Measurements from ENCODE around the gene TSSK6.
"Not testable (repeated sequence)": the region's sequence is repeated elsewhere in the genome, so short reads cannot be mapped to it uniquely, and the experiment has no call there.

The TSSK6 gene

DNA sequence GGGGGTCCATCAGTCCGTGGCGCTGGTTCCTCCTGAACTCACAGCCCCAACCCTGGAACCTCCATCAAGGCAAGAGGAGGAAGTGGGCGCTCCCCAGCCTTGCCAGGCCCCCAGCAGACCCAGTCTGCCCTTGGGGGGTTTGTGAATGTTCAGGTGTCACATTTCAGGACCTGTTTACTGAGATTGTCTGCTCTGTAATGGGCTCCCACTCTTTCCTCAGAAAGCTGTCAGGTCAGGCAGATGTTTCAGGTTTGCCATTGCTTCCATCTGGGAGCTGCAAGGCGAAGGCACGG, 29.4 kb downstream of the TSSK6 start:
- no peak for DNase-seq

DNA sequence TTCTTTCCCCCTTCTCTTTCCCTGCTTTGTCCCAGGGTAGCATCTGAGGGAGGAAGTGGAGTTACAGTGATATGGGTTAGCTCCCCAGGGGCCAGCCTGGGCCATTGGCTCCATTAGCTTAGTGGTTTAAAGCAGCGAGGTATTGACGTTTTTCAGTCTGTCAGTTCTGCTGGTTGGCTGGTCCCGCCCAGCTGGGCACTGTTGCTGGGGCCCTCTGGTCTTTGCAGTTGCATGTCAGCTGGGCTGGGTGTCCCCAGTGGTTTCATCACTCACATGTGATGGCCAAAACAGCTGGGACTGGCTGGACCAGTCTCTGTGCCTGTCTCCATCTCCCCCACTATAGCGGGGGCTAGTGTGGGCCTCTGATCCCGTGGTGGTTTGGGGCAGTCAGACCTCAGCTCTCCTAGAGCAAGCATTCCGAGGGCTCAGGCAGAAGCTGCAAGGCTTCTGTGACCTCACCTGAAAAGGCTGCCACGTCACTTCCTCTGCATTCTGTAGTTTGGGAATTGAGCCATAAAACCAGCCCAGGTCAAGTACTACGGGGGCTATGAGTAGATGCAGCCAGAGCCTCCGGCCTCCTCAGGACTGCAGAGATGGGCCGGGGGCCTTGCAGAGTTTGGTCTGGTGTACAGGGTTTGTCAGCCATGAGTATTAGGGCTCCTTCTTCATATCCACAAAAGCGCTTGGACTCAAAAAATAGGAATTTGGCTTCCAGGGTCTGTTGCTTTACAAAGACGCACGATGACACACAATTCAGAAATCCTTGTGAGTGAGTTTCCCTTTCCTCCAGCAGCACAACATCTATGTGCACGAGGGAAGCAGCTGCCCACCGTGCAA, 30.0 kb downstream of the TSSK6 start:
- DNase-seq: no peak

DNA sequence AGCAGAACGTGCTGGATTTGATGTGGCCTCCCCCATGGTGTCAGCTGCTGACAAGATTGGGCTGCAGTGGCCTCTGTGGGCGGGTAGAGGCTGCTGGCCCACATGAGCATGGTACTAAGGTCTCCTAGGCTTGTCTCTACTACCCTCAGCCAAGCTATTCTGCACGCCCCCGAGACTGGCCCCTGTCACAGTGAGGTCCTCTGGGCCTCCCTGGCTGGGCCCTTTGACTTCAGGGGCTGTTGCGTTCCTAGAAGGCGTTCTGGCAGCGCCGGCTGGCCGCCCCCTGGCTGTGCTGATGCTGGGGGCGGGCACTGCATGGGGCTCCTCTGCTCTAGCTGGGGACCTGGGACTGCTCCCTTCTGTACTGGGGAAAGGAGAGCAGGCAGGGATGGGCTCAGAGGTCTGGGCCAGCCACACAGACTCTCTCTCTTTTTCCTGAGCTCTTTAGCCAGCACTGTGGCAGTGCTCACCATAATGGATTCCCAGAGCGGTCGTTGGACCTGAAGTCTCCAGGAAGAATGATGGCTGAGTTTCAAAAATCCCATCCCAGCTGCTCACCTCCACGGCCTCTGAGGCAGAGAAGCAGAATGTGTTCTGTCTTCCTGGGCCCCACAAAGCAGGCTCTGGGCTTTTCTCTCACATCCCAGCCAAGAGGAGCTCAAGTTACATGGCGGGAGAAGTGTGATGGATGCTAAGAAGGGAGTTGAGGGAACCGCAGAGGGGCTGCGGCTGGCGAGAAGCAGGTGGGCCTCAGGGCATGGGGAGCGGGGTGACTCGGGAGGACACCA, 32.3 kb downstream of the TSSK6 start:
- DNase-seq: no peak

DNA sequence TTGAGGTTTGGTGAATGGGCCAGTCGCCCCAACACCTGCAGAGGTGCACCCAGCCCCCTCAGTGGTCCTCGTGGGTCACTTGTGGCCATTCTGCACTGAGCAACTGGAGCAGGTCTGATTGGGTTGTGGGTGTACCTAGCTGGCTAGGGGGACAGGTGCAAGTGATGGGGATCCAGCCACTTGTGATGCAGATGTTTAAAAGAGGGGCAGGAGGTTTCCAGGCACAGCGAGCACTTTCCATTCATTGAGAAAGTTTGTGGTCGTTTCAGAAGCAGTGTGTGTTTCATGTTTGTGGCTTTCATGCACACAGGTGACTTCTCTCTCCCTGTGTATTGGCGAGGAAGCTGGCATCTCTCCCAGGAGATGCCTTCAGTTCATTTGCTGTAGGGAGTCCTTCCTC, 34.7 kb downstream of the TSSK6 start:
- no peak for DNase-seq

DNA sequence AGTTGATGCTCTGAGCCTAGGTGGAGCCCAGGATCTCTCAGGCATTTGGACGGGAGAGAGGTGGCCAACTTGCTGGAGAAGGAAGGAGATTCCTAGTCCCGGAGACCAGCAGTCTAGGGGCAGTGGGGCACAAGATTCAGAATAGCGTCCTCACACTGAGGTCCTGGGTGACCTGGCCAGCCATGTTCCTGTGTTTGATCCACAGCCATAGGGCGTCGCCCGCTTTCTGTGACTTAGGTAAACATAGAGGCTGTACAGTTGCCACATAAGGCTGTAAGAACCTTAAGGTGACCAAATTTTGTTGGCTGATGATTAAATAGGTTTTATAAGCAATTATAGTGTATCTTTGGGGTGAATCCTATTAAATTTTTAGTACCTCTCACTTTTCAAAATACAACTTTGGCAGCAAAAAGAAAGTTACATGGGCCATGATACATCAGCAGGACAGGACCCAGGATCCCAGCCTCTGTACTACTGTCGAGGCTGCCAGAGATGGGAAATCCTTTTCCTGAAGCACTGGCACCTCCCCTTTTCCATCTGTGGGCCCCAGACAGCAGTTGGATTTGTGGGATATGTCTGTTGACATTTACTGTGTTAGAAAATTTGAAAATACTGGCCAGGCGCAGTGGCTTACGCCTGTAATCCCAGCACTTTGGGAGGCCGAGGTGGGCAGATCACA, 37.5 kb downstream of the TSSK6 start:
- no peak for DNase-seq

DNA sequence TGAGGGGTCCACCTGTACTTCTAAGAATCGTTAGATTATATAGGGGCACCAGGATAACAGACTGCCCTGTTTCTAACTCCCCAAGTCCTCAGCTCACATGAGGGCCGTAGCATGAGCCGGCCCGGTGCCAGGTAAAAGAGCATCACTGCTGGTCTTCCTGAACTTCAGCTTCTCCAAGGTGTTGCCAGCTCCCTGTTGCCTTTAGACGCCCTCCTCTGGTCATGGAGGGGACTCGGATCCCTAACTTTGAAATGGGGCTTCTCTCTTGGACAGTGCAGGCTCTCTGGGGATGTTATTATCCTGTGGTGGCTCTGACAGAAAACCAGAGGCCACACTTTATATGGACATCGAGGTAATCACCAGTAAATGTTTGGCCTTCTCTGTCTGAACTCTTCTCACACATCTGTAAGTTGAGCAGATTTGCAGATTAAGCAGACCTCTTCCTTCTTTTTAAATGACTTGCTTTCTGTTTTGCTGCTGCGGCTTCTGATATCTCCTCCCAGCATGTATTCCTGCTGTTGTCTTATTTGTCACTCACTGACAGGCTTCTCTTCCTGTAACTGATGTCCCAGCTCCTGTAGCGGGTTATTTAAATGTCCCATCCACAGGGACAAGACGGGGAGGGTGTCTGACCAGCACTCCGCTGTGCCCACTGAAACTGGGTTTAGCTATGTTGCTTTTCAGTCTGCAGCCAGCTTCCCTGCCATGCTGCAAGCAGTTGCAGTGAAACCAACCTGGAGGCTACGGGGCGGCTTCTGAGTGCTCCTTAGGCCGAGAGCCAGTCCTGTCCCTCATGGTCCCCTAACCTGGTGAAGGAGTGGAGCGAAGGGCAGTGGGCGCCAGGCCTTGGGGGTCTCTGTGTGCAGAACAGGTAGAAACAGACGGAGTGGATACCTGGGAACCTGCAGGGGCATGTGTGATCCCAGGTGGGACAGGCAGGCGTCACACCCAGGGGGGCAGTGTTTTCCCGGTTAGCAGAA, 39.2 kb downstream of the TSSK6 start:
- DNase-seq: no peak

DNA sequence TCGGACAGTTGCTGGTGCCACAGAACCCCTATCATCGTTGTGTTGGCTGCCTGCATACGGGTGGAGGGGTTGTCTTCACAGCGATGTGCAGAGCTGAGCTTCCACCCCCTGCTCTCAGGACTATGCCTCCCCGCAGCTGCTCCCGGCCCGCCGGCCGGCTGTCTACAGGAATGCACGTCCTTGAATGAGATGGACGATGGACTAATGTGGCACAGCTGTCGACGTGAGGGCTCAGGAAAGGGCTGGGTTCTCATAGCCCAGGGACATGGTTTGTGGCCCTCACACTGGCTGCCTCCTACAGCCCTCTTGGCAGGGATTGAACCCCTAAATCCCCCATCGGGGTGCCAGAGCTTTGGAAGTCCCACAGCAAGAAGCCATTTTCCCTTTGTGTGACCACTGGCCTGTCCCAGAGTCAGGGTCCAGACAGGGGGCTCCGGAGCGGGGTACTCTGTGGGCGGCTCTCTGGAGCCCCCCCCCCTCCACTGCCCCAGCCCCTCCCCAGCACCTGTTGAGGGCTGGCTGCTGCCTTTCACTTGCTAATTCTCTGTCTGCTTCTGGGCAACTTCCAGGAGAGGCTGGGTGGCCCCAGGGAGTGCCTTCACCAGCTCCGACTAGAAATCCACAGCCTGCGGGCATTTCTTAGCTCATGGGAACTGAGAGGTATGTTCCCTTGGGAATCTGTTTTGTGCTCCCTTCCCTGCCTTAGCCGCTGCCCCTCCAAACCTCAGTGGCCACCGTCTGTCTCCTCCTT, 40.2 kb downstream of the TSSK6 start:
- no peak for DNase-seq

DNA sequence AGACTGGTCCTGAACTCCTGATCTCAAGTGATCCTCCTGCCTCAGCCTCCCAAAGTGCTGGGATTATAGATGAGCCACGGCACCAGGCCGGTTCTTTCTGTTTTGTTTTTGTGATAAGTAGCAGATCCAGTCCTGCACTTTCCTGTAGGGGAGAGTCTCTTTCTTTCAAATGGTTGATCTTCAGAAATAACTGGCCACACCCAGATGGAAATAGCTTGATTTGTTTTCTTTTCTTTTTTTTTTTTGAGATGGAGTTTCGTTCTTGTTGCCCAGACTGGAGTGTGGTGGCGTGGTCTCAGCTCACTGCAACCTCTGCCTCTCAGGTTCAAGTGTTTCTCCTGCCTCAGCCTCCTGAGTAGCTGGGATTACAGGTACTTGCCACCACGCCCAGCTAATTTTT, 43.2 kb downstream of the TSSK6 start:
- DNase-seq: not testable (repeated sequence)

DNA sequence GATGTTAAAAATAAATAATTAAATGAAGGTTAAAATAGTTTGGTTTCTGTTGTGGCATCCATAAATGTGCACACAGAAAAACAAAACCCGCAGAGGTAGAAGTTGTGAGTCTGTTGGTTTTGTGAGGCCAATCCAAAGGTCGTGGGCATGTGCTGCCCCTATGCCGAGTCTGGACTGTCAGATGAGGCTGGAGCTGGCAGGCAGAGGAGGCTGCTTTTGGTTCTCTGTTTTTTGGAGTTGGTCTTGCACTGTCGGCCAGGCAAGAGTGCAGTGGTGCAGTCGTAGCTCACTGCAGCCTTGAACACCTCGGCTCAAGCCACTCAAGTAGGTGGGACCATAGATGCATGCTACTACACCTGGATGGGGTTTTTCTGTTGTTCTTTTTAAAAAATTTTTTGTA, 43.7 kb downstream of the TSSK6 start:
- no peak for DNase-seq

DNA sequence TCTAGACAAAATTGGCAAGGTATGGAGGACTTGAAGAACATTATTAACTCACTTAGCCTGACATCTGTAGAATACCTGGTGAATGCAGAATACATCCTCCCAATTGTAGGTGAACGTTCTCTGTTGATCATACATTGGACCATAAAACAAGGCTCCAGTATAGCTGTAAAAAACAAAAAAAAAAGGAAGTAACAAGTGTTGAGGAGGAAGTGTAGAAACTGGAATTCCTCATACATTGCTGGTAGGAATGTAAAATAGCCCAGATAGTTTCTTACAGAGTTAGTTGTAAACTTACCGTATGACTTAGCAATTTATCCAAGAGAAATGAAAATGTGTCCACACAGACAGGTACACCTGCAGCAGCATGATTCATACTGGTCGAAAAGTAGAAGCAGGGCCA, 44.8 kb downstream of the TSSK6 start:
- DNase-seq: no peak

DNA sequence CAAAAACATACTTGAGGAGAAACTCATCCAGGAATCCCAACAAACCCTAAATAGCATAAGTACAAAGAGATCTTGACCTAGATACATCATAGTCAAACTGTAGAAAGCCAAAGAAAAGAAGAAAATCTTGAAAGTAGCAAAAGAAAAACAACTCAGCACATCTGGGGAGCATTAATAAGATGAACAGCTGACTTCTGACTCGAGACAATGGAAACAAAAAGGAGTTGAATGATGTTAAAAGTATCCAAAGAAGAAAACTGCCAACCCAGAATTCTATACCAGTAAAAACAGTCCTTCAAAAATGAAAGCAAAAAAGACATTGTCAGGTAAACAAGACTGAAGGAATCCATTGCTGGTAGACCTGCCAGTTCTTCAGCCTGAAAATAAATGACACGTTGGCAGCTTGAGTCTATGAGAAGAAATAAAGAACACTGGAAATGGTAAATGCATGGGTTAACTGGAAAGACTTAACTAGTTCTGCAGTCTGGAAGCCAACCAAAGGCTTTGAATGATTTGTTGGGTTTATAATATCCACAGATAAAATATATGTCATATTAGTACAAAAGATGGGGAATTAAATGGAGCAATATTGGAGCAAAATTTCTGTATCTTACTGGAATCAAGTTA, 46.8 kb downstream of the TSSK6 start:
- DNase-seq: no peak

DNA sequence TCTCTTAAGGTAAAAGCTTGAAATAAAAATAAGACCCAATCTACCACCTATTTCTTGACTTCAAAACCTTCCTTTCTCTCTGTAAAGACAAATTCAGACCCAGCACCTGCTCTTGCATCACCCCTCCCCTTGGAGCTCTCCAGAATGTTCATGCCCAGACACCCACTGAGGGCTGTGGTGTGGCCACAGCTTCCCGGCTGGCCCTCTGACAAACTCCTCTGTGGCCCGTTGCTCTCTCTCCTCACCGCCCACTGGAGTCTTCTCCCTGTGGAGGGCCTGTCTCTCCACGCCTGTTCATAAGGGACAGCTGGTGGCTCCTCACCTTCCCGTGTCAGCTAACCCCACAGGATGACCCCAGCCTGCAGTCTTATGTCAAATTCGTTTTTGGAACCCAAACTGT, 49.1 kb downstream of the TSSK6 start:
- no peak for DNase-seq

DNA sequence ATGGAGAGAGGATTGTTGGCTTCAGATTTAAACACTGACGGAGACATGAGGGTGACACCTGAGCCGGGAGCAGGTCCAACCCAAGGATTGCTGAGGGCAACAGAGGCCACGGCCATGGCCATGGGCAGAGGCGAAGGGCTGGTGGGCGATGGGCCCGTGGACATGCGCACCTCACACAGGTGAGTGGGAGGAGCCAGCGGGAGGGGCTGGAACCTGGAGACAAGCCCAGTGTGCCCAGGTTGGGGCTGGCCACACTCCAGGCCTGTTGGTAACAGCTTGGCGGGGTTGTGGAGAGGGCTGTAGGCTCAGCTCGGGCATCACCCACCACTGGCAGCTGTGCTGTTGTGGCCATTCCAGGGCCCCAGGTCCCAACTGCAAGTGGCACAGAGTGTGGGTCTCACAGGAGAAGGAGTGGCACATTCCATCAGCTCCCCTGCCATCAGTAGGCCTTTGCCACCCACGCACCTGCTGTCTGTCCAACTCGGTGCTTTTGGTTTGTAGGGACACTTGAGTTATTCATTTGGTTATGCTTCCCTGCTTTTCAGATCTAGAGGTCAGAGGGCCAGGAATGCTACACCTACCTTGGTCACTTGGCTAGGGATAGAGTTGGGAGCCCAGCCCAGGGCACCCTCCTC, 49.8 kb downstream of the TSSK6 start:
- no peak for DNase-seq

DNA sequence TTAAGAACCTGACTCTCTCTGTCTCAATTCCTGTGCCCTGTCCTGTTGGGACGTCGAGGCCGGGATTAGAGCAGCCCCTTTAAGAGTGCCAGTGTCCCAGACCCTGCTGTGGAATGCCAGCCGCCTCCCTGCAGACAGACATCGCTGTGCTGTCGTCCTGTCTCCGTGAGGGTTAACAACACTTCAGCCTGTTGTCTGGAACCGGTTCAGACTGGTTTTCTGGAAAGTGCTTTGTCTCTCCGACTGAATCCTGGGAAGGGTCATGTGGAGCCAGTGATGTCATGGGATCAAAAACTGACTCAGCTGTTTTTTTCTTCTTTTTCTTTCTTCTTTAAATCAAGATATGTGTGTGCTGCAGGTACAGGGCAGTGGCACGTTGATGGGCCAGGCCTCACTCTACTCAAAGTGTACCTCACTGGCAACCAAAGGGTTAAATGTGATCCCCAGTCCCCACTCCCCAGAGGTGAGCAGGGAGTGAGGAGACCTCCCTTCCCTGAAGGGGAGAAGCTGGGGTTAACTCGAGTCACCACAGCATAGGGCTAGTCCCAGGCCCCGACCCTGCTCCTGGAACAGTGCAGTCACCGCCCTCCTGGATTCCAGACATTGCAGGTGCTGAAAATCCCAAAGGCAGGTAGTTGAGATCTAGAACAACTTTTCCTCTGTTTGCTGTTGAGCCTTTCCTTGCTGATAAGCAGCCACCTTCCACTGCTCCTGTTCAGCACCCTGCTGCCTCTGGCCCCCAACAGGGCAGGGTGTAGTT, 50.8 kb downstream of the TSSK6 start:
- peak; percentile 43 for DNase-seq
